Transverse colon (tissue), 4 donors: ENCODE results near the gene DCAF15.

ENCODE experiments used
- POLR2AphosphoS5 ChIP-seq, 3 donors: sonication (generic); formaldehyde crosslinking; IDR thresholded peaks; one replicate each; pipeline ENCODE4 v1.6.1; 2016; ENCODE audit warnings: antibody characterized with exemption in 3 of 3
- TF ChIP-seq, protein P1 (sequence below), 5 experiments: fragments of 200-600 bp in 3 of 5; fragments of 450-650 bp in 2 of 5; sonication (generic) in 3 of 5; IDR thresholded peaks; 1 replicate in 2 of 5; 2 replicates in 3 of 5; pipeline ENCODE4 v1.5.1; 2016 to 2017; ENCODE audit warnings: antibody characterized with exemption in 5 of 5, inconsistent platforms in 3 of 5, mild to moderate bottlenecking in 2 of 5, moderate library complexity in 1 of 5

DNA sequence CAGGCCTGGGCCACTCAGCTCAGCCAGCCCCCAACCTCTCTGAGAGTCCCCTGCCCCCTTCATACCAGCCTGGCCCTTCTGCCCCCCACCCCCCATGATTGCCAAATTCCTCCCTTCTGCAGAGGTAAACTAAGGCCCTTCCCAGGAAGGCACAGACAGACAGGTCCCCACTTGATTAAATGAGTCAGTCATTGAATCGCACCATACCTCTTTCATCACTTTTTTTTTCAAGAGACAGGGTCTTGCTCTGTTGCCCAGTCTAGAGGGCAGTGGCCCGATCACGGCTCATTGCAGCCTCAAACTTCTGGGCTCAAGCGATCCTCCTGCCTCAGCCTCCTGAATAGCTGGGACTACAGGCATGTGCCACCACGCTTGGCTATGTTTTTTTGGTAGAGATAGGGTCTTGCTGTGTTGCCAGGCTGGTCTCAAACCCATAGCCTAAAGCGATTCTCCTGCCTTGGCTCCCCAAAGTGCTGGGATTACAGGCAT lies 20.1 kb upstream of the DCAF15 start:
- no peak for TF ChIP-seq POLR2AphosphoS5 (IDR thresholded peaks at IDR 0.05)
- TF ChIP-seq, protein P1, sequence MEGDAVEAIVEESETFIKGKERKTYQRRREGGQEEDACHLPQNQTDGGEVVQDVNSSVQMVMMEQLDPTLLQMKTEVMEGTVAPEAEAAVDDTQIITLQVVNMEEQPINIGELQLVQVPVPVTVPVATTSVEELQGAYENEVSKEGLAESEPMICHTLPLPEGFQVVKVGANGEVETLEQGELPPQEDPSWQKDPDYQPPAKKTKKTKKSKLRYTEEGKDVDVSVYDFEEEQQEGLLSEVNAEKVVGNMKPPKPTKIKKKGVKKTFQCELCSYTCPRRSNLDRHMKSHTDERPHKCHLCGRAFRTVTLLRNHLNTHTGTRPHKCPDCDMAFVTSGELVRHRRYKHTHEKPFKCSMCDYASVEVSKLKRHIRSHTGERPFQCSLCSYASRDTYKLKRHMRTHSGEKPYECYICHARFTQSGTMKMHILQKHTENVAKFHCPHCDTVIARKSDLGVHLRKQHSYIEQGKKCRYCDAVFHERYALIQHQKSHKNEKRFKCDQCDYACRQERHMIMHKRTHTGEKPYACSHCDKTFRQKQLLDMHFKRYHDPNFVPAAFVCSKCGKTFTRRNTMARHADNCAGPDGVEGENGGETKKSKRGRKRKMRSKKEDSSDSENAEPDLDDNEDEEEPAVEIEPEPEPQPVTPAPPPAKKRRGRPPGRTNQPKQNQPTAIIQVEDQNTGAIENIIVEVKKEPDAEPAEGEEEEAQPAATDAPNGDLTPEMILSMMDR (IDR thresholded peaks at IDR 0.05), result no peak
